Nasal cavity respiratory epithelium epithelial cell of viscerocranial mucosa (primary cell): ENCODE measurements around the gene PSMA3. TPM values are rescaled to one million over a fixed set of nuclear protein-coding genes. Genes with fewer than 3 reads are reported as not detected.

Experiments used
- total RNA-seq: library from RNA; depleted of rRNA; stranded (reverse); fragments of >200 nt; gene quantifications from 2 replicates; pipeline ENCODE4 v1.2.3, GENCODE V29; 2014

Gene PSMA3
- 143 and 177 TPM in 2 replicates for total RNA-seq

GRCh38 chr14:58244556-58245387 is at the start of gene PSMA3:
Gene PSMA3, plus strand, starts transcription at chr14:58244843. Its CDS starts 78 bp downstream, at chr14:58244921.

GRCh38 chr14:58199726-58200479 is 44.7 kb upstream of the PSMA3 start, which contains the start of gene ACTR10:
Gene ACTR10, plus strand, starts transcription at chr14:58200149. Its CDS starts 69 bp downstream, at chr14:58200218.

GRCh38 chr14:58298477-58299400 is 54.1 kb downstream of the PSMA3 start, which contains the start of gene ARID4A:
Gene ARID4A, plus strand, starts transcription at chr14:58298555. Its CDS starts 1,300 bp downstream, at chr14:58299855.

Other genes with a start within 250 kb of the PSMA3 start
- gene ARMH4, start 92.6 kb upstream of the PSMA3 start, total RNA-seq, result 0.43 and 5.1 TPM in 2 replicates
- gene ACTR10, start 44.7 kb upstream of the PSMA3 start, total RNA-seq, result 41.4 and 44.4 TPM in 2 replicates
- 3.8 and 9.5 TPM in 2 replicates for gene ARID4A, start 53.7 kb downstream of the PSMA3 start, total RNA-seq
- gene TOMM20L, start 151.1 kb downstream of the PSMA3 start, total RNA-seq, result not detected in 2 replicates
- 30.1 and 32.9 TPM in 2 replicates for gene TIMM9, start 182.7 kb downstream of the PSMA3 start, total RNA-seq
- 15.4 and 23.1 TPM in 2 replicates for gene KIAA0586, start 182.9 kb downstream of the PSMA3 start, total RNA-seq